HG02759 (cell line): ENCODE results near the gene CDC20B.

Source experiments
- ATAC-seq: cut with Tn5 transposase; IDR thresholded peaks from one replicate; pipeline ENCODE4 v1.9.1; 2021; ENCODE audit warnings: mild to moderate bottlenecking, moderate library complexity; ENCODE audit not compliant: unreplicated experiment

CDC20B gene

GRCh38 chr5:55172937-55173686, at the start of gene CDC20B:
Gene CDC20B, minus strand, starts transcription at chr5:55173177. Its CDS starts 177 bp downstream, at chr5:55173000.
- ATAC-seq, result peak; percentile 94

GRCh38 chr5:55222092-55222984, 49.4 kb upstream of the CDC20B start:
- no peak for ATAC-seq

- no peak for ATAC-seq
Observed at GRCh38 chr5:55220433-55221185, 47.6 kb upstream of the CDC20B start.

- ATAC-seq, result no peak
Observed at GRCh38 chr5:55219770-55220169, 46.8 kb upstream of the CDC20B start.

GRCh38 chr5:55218967-55219366, 46.0 kb upstream of the CDC20B start:
- ATAC-seq, result no peak

- ATAC-seq, result no peak
Observed at GRCh38 chr5:55211184-55211874, 38.4 kb upstream of the CDC20B start.

- ATAC-seq, result no peak
Observed at GRCh38 chr5:55205001-55205400, 32.0 kb upstream of the CDC20B start.

GRCh38 chr5:55191165-55191564, 18.2 kb upstream of the CDC20B start:
- no peak for ATAC-seq

- no peak for ATAC-seq
Observed at GRCh38 chr5:55188656-55189540, 15.9 kb upstream of the CDC20B start.

- no peak for ATAC-seq
Observed at GRCh38 chr5:55187370-55187769, 14.4 kb upstream of the CDC20B start.

- no peak for ATAC-seq
Observed at GRCh38 chr5:55180016-55180415, 7.0 kb upstream of the CDC20B start.

- ATAC-seq, result no peak
Observed at GRCh38 chr5:55177078-55177477, 4.1 kb upstream of the CDC20B start.

GRCh38 chr5:55176176-55176818, 3.3 kb upstream of the CDC20B start:
- no peak for ATAC-seq

- no peak for ATAC-seq
Observed at GRCh38 chr5:55175781-55176175, 2.8 kb upstream of the CDC20B start.

GRCh38 chr5:55173687-55174230, 782 bp upstream of the CDC20B start:
- ATAC-seq, result peak; percentile 3

GRCh38 chr5:55172051-55172899, 702 bp downstream of the CDC20B start:
- ATAC-seq, result peak; percentile 52

- no peak for ATAC-seq
Observed at GRCh38 chr5:55171471-55171870, 1.5 kb downstream of the CDC20B start.

GRCh38 chr5:55162666-55163065, 10.3 kb downstream of the CDC20B start:
- ATAC-seq, result no peak
